SK-N-SH treated with all-trans-retinoic acid at 6 μM for 48 hours (cell line): ENCODE data around the gene RPA3.

ENCODE experiments used
- ATAC-seq: fragments of 200-7000 bp; cut with Tn5 transposase; 3 replicates; pipeline ENCODE4 v1.9.1; 2020; ENCODE audit warnings: mild to moderate bottlenecking, moderate library complexity
- ARNTL ChIP-seq: fragments of 450-650 bp; formaldehyde crosslinking; IDR thresholded peaks from 2 replicates; pipeline ENCODE4 v1.5.0; 2020; ENCODE audit warnings: low read depth, mild to moderate bottlenecking, moderate library complexity, borderline replicate concordance
- BACH2 ChIP-seq: fragments of 250-450 bp; sonication (Bioruptor Pico); IDR thresholded peaks from 2 replicates; pipeline ENCODE4 v1.9.0; 2021; ENCODE audit warnings: mild to moderate bottlenecking, borderline replicate concordance
- CSDC2 ChIP-seq: fragments of 250-450 bp; sonication (Bioruptor Pico); IDR thresholded peaks from 2 replicates; pipeline ENCODE4 v1.5.0; 2020; ENCODE audit warnings: mild to moderate bottlenecking, moderate library complexity
- GLIS3 ChIP-seq: fragments of 250-450 bp; sonication (Bioruptor Pico); IDR thresholded peaks from 2 replicates; pipeline ENCODE4 v1.5.0; 2020; ENCODE audit warnings: mild to moderate bottlenecking, moderate library complexity
- ISL1 ChIP-seq: fragments of 250-450 bp; sonication (Bioruptor Pico); IDR thresholded peaks from 2 replicates; pipeline ENCODE4 v2.1.2; 2022; ENCODE audit warnings: mild to moderate bottlenecking, moderate library complexity
- PPARA ChIP-seq: fragments of 250-450 bp; sonication (Bioruptor Pico); IDR thresholded peaks from 2 replicates; pipeline ENCODE4 v1.5.0; 2020; ENCODE audit warnings: mild to moderate bottlenecking, borderline replicate concordance
- RARB ChIP-seq: fragments of 250-450 bp; sonication (Bioruptor Pico); IDR thresholded peaks from 2 replicates; pipeline ENCODE4 v1.8.0; 2021; ENCODE audit warnings: mild to moderate bottlenecking, moderate library complexity
- SNAI2 ChIP-seq: fragments of 250-450 bp; sonication (Bioruptor Pico); IDR thresholded peaks from 2 replicates; pipeline ENCODE4 v1.5.0; 2020; ENCODE audit warnings: mild to moderate bottlenecking, moderate library complexity
- TCF4 ChIP-seq: fragments of 250-450 bp; sonication (Bioruptor Pico); IDR thresholded peaks from 2 replicates; pipeline ENCODE4 v1.8.0; 2021; ENCODE audit warnings: mild to moderate bottlenecking, moderate library complexity, borderline replicate concordance
- TOX ChIP-seq: fragments of 250-450 bp; sonication (Bioruptor Pico); IDR thresholded peaks from 2 replicates; pipeline ENCODE4 v1.8.0; 2021; ENCODE audit warnings: mild to moderate bottlenecking, moderate library complexity, borderline replicate concordance
- ZC3H10 ChIP-seq: fragments of 250-450 bp; sonication (Bioruptor Pico); IDR thresholded peaks from 2 replicates; pipeline ENCODE4 v1.5.1; 2021; ENCODE audit warnings: mild to moderate bottlenecking, moderate library complexity
- ZFP3 ChIP-seq: fragments of 250-450 bp; sonication (Bioruptor Pico); IDR thresholded peaks from 2 replicates; pipeline ENCODE4 v1.5.0; 2020; ENCODE audit warnings: mild to moderate bottlenecking, moderate library complexity
- ZFP30 ChIP-seq: fragments of 450-650 bp; formaldehyde crosslinking; IDR thresholded peaks from 2 replicates; pipeline ENCODE4 v1.5.0; 2022; ENCODE audit warnings: mild to moderate bottlenecking, moderate library complexity
- ZNF70 ChIP-seq: fragments of 450-650 bp; formaldehyde crosslinking; IDR thresholded peaks from 2 replicates; pipeline ENCODE4 v1.5.0; 2020; ENCODE audit warnings: mild to moderate bottlenecking, moderate library complexity
- ZNF8 ChIP-seq: fragments of 450-650 bp; formaldehyde crosslinking; IDR thresholded peaks from 2 replicates; pipeline ENCODE4 v1.5.0; 2020; ENCODE audit warnings: mild to moderate bottlenecking, moderate library complexity
- TF ChIP-seq, protein P1 (sequence below): fragments of 250-450 bp; sonication (Bioruptor Pico); IDR thresholded peaks from 2 replicates; pipeline ENCODE4 v1.8.0; 2020; ENCODE audit warnings: mild to moderate bottlenecking, moderate library complexity, borderline replicate concordance
- TF ChIP-seq, protein P2 (sequence below): fragments of 250-450 bp; sonication (Bioruptor Pico); IDR thresholded peaks from 2 replicates; pipeline ENCODE4 v1.5.1; 2021; ENCODE audit warnings: mild to moderate bottlenecking, moderate library complexity
- TF ChIP-seq, protein P3 (sequence below): fragments of 250-450 bp; sonication (Bioruptor Pico); IDR thresholded peaks from 2 replicates; pipeline ENCODE4 v1.5.0; 2020; ENCODE audit warnings: mild to moderate bottlenecking, moderate library complexity
- TF ChIP-seq, protein P4 (sequence below): fragments of 250-450 bp; sonication (Bioruptor Pico); IDR thresholded peaks from 2 replicates; pipeline ENCODE4 v1.8.0; 2021; ENCODE audit warnings: low read depth, mild to moderate bottlenecking, moderate library complexity, borderline replicate concordance
- TF ChIP-seq, protein P5 (sequence below): fragments of 250-450 bp; sonication (Bioruptor Pico); IDR thresholded peaks from 2 replicates; pipeline ENCODE4 v1.5.1; 2020; ENCODE audit warnings: low read depth, mild to moderate bottlenecking, moderate library complexity

The RPA3 gene

DNA sequence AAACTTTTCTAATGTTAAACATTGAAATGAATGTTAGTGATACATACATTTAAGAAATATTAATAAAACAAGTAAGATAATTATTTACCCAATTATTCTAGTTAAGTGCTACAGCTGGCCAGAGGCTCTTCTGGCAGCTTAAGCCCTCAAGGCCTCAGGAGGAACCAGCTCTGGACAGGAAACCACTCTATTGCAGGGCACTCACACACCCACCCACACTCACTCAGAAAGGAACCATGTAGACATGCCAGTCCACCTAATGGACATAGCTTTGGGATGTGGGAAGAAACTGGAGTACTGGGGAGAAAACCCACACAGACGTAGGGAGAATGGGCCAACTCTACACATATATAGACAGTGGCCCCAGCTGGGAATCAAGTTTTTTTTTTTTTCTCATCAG is 49.7 kb downstream of the RPA3 start:
- TF ChIP-seq TCF4 (CRISPR knock-in tag) (no peak), PPARA (CRISPR knock-in tag) (no peak), ZNF8 (CRISPR knock-in tag) (no peak), BACH2 (no peak), GLIS3 (CRISPR knock-in tag) (no peak), ZFP30 (CRISPR knock-in tag) (no peak), ARNTL (CRISPR knock-in tag) (no peak), RARB (no peak), TOX (CRISPR knock-in tag) (no peak), ISL1 (CRISPR knock-in tag) (no peak), ZNF70 (CRISPR knock-in tag) (no peak), CSDC2 (CRISPR knock-in tag) (no peak), ZFP3 (CRISPR knock-in tag) (no peak)
- TF ChIP-seq, protein P1, sequence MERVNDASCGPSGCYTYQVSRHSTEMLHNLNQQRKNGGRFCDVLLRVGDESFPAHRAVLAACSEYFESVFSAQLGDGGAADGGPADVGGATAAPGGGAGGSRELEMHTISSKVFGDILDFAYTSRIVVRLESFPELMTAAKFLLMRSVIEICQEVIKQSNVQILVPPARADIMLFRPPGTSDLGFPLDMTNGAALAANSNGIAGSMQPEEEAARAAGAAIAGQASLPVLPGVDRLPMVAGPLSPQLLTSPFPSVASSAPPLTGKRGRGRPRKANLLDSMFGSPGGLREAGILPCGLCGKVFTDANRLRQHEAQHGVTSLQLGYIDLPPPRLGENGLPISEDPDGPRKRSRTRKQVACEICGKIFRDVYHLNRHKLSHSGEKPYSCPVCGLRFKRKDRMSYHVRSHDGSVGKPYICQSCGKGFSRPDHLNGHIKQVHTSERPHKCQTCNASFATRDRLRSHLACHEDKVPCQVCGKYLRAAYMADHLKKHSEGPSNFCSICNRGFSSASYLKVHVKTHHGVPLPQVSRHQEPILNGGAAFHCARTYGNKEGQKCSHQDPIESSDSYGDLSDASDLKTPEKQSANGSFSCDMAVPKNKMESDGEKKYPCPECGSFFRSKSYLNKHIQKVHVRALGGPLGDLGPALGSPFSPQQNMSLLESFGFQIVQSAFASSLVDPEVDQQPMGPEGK (CRISPR knock-in tag): no peak
- TF ChIP-seq, protein P2, sequence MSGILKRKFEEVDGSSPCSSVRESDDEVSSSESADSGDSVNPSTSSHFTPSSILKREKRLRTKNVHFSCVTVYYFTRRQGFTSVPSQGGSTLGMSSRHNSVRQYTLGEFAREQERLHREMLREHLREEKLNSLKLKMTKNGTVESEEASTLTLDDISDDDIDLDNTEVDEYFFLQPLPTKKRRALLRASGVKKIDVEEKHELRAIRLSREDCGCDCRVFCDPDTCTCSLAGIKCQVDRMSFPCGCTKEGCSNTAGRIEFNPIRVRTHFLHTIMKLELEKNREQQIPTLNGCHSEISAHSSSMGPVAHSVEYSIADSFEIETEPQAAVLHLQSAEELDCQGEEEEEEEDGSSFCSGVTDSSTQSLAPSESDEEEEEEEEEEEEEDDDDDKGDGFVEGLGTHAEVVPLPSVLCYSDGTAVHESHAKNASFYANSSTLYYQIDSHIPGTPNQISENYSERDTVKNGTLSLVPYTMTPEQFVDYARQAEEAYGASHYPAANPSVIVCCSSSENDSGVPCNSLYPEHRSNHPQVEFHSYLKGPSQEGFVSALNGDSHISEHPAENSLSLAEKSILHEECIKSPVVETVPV (CRISPR knock-in tag): no peak
- TF ChIP-seq, protein P3, sequence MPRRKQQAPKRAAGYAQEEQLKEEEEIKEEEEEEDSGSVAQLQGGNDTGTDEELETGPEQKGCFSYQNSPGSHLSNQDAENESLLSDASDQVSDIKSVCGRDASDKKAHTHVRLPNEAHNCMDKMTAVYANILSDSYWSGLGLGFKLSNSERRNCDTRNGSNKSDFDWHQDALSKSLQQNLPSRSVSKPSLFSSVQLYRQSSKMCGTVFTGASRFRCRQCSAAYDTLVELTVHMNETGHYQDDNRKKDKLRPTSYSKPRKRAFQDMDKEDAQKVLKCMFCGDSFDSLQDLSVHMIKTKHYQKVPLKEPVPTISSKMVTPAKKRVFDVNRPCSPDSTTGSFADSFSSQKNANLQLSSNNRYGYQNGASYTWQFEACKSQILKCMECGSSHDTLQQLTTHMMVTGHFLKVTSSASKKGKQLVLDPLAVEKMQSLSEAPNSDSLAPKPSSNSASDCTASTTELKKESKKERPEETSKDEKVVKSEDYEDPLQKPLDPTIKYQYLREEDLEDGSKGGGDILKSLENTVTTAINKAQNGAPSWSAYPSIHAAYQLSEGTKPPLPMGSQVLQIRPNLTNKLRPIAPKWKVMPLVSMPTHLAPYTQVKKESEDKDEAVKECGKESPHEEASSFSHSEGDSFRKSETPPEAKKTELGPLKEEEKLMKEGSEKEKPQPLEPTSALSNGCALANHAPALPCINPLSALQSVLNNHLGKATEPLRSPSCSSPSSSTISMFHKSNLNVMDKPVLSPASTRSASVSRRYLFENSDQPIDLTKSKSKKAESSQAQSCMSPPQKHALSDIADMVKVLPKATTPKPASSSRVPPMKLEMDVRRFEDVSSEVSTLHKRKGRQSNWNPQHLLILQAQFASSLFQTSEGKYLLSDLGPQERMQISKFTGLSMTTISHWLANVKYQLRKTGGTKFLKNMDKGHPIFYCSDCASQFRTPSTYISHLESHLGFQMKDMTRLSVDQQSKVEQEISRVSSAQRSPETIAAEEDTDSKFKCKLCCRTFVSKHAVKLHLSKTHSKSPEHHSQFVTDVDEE (CRISPR knock-in tag): no peak
- TF ChIP-seq, protein P4, sequence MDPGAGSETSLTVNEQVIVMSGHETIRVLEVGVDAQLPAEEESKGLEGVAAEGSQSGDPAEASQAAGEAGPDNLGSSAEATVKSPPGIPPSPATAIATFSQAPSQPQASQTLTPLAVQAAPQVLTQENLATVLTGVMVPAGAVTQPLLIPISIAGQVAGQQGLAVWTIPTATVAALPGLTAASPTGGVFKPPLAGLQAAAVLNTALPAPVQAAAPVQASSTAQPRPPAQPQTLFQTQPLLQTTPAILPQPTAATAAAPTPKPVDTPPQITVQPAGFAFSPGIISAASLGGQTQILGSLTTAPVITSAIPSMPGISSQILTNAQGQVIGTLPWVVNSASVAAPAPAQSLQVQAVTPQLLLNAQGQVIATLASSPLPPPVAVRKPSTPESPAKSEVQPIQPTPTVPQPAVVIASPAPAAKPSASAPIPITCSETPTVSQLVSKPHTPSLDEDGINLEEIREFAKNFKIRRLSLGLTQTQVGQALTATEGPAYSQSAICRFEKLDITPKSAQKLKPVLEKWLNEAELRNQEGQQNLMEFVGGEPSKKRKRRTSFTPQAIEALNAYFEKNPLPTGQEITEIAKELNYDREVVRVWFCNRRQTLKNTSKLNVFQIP (CRISPR knock-in tag): no peak
- TF ChIP-seq, protein P5, sequence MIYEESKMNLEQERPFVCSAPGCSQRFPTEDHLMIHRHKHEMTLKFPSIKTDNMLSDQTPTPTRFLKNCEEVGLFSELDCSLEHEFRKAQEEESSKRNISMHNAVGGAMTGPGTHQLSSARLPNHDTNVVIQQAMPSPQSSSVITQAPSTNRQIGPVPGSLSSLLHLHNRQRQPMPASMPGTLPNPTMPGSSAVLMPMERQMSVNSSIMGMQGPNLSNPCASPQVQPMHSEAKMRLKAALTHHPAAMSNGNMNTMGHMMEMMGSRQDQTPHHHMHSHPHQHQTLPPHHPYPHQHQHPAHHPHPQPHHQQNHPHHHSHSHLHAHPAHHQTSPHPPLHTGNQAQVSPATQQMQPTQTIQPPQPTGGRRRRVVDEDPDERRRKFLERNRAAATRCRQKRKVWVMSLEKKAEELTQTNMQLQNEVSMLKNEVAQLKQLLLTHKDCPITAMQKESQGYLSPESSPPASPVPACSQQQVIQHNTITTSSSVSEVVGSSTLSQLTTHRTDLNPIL (CRISPR knock-in tag): no peak
- no peak for ATAC-seq

DNA sequence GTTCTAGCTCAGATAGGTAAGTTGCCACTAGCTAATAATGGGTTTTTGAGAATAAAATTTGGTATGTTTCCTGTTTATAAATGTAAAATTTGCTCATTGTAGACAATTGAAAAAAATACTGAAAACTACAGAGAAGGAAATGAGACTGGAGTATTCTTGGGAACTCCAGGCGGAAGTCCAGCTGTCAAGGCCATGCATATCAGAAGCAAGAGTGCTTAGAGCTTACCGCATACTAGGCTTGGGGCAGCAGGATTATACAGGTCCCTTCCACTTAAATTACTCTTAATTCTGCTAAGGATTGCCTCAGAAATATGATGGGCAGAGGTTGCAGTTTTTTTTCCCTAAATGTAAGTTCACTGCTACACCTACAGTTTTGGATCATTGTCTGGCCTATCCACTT is 51.2 kb downstream of the RPA3 start:
- ATAC-seq: no peak
- TF ChIP-seq, protein P5 (CRISPR knock-in tag): no peak
- TF ChIP-seq, protein P1 (CRISPR knock-in tag): no peak
- TF ChIP-seq TOX (CRISPR knock-in tag): no peak
- TF ChIP-seq ZC3H10 (CRISPR knock-in tag): no peak
- TF ChIP-seq, protein P4 (CRISPR knock-in tag): no peak
- no peak for TF ChIP-seq ZFP3 (CRISPR knock-in tag)
- TF ChIP-seq ZFP30 (CRISPR knock-in tag): no peak
- no peak for TF ChIP-seq TCF4 (CRISPR knock-in tag)
- no peak for TF ChIP-seq SNAI2 (CRISPR knock-in tag)
